Right atrium auricular region (tissue), 2 donors: Measurements from ENCODE around the gene MYBPC2. TPM values are rescaled to one million over a fixed set of nuclear protein-coding genes. Genes with fewer than 3 reads are reported as not detected.

Experiments
- total RNA-seq, 2 donors: library from RNA; depleted of rRNA; stranded (reverse); fragments of >200 nt; gene quantifications; one replicate each; pipeline ENCODE4 v1.1.0, GENCODE V29; 2016

The MYBPC2 gene
- total RNA-seq, 2 donors from 2014 or later = not detected

Other genes starting within 250 kb of the MYBPC2 start
- 10 to 100 TPM; 40.9 to 44.5 TPM for gene MYH14, start 229.3 kb upstream of the MYBPC2 start, total RNA-seq
- gene KCNC3, start 103.5 kb upstream of the MYBPC2 start, total RNA-seq = 1 to 10 TPM; 1.4 to 2.0 TPM
- under 1 TPM in 1 of 2 donors, not detected in 1; 0.31 TPM for gene NAPSA, start 67.3 kb upstream of the MYBPC2 start, total RNA-seq
- gene NR1H2, start 56.4 kb upstream of the MYBPC2 start, total RNA-seq = 100 to 1,000 TPM in 1 of 2 donors, 10 to 100 TPM in 1; 97.0 to 121 TPM
- 1 to 10 TPM; 5.9 to 10.0 TPM for gene POLD1, start 48.5 kb upstream of the MYBPC2 start, total RNA-seq
- gene SPIB, start 14.0 kb upstream of the MYBPC2 start, total RNA-seq = not detected
- gene EMC10, start 43.6 kb downstream of the MYBPC2 start, total RNA-seq = 100 to 1,000 TPM in 1 of 2 donors, 10 to 100 TPM in 1; 94.9 to 112 TPM
- gene GARIN5A, start 44.0 kb downstream of the MYBPC2 start, total RNA-seq = 1 to 10 TPM; 1.4 to 2.3 TPM
- 10 to 100 TPM; 26.6 to 38.2 TPM for gene JOSD2, start 78.3 kb downstream of the MYBPC2 start, total RNA-seq
- gene ASPDH, start 81.0 kb downstream of the MYBPC2 start, total RNA-seq = not detected
- 1 to 10 TPM; 1.6 to 2.0 TPM for gene LRRC4B, start 135.5 kb downstream of the MYBPC2 start, total RNA-seq
- gene SYT3, start 207.0 kb downstream of the MYBPC2 start, total RNA-seq = under 1 TPM; 0.19 to 0.59 TPM
- 1 to 10 TPM in 1 of 2 donors, not detected in 1; 4.6 TPM for gene C19orf81, start 216.6 kb downstream of the MYBPC2 start, total RNA-seq